LNCaP clone FGC (cell line): ENCODE data around the gene GDF15.
"Not testable (repeated sequence)": the region's sequence is repeated elsewhere in the genome, so short reads cannot be mapped to it uniquely, and the experiment has no call there.

Experiments
- DNase-seq: peaks from one replicate; pipeline ENCODE4 v3.0.0-alpha.2; 2011; ENCODE audit warnings: low read depth
- H3K4me3 ChIP-seq: 2 replicates; pipeline ENCODE4 v1.5.1; 2011; ENCODE audit warnings: mild to moderate bottlenecking, low read depth, low read length, control low read depth
- CTCF ChIP-seq: IDR thresholded peaks from 2 replicates; pipeline ENCODE4 v1.5.1; 2012; ENCODE audit warnings: mild to moderate bottlenecking; ENCODE audit not compliant: control insufficient read depth, insufficient read depth; ENCODE audit errors: extremely low read depth

The GDF15 gene

GRCh38 chr19:18363787-18364186 lies 22.2 kb upstream of the GDF15 start:
- no peak for TF ChIP-seq CTCF
- DNase-seq, result no peak
- H3K4me3 ChIP-seq, result no peak overlapping the region

GRCh38 chr19:18364277-18364825 lies 21.6 kb upstream of the GDF15 start:
- DNase-seq, result not testable (repeated sequence)

GRCh38 chr19:18364826-18365528 lies 21.0 kb upstream of the GDF15 start:
- H3K4me3 ChIP-seq, result no peak overlapping the region
- TF ChIP-seq CTCF, result no peak
- DNase-seq, result peak; percentile 99

More at GRCh38 chr19:18364277-18364825, 21.6 kb upstream of the GDF15 start:
- H3K4me3 ChIP-seq, result not testable (repeated sequence)

GRCh38 chr19:18366021-18366435 lies 19.9 kb upstream of the GDF15 start:
- no peak overlapping the region for H3K4me3 ChIP-seq
- no peak for DNase-seq
- no peak for TF ChIP-seq CTCF

GRCh38 chr19:18368504-18369222 lies 17.3 kb upstream of the GDF15 start:
- no peak for TF ChIP-seq CTCF
- no peak for DNase-seq
- no peak overlapping the region for H3K4me3 ChIP-seq

GRCh38 chr19:18373407-18373891 lies 12.5 kb upstream of the GDF15 start:
- no peak overlapping the region for H3K4me3 ChIP-seq
- DNase-seq, result no peak
- TF ChIP-seq CTCF, result no peak

GRCh38 chr19:18373892-18374629 lies 11.9 kb upstream of the GDF15 start:
- no peak for TF ChIP-seq CTCF
- DNase-seq, result no peak
- H3K4me3 ChIP-seq, result no peak overlapping the region
